Measurements from ENCODE around the gene ELL.
A peak's percentile ranks its signal among the peaks of the same experiment; 100 is the strongest.

ELL gene

GRCh38 chr19:18487576-18488402 is 34.1 kb downstream of the ELL start:
- no peak for DNase-seq

GRCh38 chr19:18486746-18487145 is 35.1 kb downstream of the ELL start:
- DNase-seq: no peak

- no peak for DNase-seq
Observed at GRCh38 chr19:18484992-18485391, 36.9 kb downstream of the ELL start.

- DNase-seq: no peak
Observed at GRCh38 chr19:18483119-18483890, 38.6 kb downstream of the ELL start.

GRCh38 chr19:18481505-18482222 is 40.2 kb downstream of the ELL start:
- DNase-seq: no peak

GRCh38 chr19:18480006-18480691 is 41.7 kb downstream of the ELL start:
- no peak for DNase-seq

GRCh38 chr19:18478545-18479311 is 43.1 kb downstream of the ELL start:
- peak; percentile 80 for DNase-seq

- DNase-seq: no peak
Observed at GRCh38 chr19:18477974-18478373, 43.9 kb downstream of the ELL start.

GRCh38 chr19:18477042-18477779 is 44.7 kb downstream of the ELL start:
- DNase-seq: no peak

- DNase-seq: no peak
Observed at GRCh38 chr19:18476507-18477041, 45.3 kb downstream of the ELL start.

- DNase-seq: no peak
Observed at GRCh38 chr19:18475762-18476331, 46.0 kb downstream of the ELL start.

- peak; percentile 43 for DNase-seq
Observed at GRCh38 chr19:18475004-18475453, 46.8 kb downstream of the ELL start.

GRCh38 chr19:18474366-18474887 is 47.4 kb downstream of the ELL start:
- DNase-seq: no peak

- no peak for DNase-seq
Observed at GRCh38 chr19:18473706-18474087, 48.2 kb downstream of the ELL start.

GRCh38 chr19:18473003-18473705 is 48.7 kb downstream of the ELL start:
- no peak for DNase-seq

GRCh38 chr19:18470787-18471186 is 51.1 kb downstream of the ELL start:
- no peak for DNase-seq

GRCh38 chr19:18469069-18469846 is 52.6 kb downstream of the ELL start:
- peak; percentile 35 for DNase-seq

GRCh38 chr19:18468517-18468916 is 53.4 kb downstream of the ELL start:
- no peak for DNase-seq

- DNase-seq: no peak
Observed at GRCh38 chr19:18467978-18468377, 53.9 kb downstream of the ELL start.

Measured in CD4-positive, alpha-beta T cell treated with Interferon gamma for 1 hour (primary cell).